Measurements from ENCODE around the gene NCBP2. TPM values are rescaled to one million over a fixed set of nuclear protein-coding genes. Genes with fewer than 3 reads are reported as not detected.

NCBP2 gene
- total and polyA plus RNA-seq, 2 experiments from 2014 or later, result 78.4 to 98.9 TPM

DNA sequence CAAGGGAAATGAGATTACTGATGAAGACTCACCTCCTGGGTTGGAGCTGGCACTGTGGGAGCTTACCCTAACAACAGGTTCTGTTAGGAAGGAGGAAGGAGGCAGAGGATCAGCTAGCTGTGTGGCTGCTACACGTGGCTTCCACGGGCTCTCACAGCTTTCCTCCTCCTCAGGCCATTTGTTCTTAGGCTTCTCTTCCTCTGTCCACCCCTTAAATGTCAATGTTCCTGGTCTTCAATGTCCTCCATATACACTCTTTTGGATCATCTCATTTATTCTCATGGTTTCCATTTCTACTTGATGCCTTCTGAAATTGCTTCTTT lies 21.3 kb upstream of the NCBP2 start (continued):
- TF ChIP-seq ZNF462 (CRISPR knock-in tag; IDR thresholded peaks at IDR 0.05) (no peak), STAT1 (IDR thresholded peaks at IDR 0.05; ENCODE audit: unreplicated experiment) (no peak), POLR2AphosphoS5 (IDR thresholded peaks at IDR 0.05; ENCODE audit: low read depth) (no peak), CREB1 (CRISPR knock-in tag; IDR thresholded peaks at IDR 0.05; ENCODE audit: low read depth) (no peak), NANOG (IDR thresholded peaks at IDR 0.05; ENCODE audit: borderline replicate concordance) (no peak)
- TF ChIP-seq, protein P1, sequence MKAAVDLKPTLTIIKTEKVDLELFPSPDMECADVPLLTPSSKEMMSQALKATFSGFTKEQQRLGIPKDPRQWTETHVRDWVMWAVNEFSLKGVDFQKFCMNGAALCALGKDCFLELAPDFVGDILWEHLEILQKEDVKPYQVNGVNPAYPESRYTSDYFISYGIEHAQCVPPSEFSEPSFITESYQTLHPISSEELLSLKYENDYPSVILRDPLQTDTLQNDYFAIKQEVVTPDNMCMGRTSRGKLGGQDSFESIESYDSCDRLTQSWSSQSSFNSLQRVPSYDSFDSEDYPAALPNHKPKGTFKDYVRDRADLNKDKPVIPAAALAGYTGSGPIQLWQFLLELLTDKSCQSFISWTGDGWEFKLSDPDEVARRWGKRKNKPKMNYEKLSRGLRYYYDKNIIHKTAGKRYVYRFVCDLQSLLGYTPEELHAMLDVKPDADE (IDR thresholded peaks at IDR 0.05), result no peak

DNA sequence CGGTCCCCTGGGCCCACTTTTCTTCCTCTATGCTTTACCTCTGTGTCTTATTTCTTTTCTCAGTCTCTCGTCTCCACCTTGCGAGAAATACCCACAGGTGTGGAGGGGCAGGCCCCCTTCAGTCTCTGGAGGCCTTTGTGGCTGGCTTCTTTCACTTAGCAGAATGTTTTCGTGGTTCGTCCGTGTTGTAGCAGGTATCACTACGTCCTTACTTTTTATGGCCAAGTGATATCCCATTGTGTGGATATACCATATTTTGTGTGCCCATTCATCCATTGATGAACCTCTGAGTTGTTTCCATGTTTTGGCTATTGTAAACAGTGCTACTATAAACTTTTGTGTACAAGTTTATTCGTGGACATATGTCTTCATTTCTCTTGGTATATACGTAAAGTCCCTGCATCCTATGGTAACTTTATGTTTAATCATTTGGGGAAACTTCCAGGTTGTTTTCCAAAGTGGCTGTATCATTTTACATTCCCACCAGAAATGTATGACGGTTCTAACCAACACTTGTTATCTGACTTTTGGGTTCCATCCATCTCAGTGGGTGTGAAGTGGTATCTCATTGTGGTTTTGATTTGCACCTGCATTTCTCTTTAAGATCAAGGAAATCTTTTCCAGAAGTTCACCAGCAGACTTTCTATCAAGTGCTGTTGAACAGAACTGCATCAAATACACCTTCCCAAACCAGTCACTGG lies 20.8 kb upstream of the NCBP2 start:
- H4K20me1 ChIP-seq (replicated peaks; ENCODE audit: insufficient read depth), result no peaks in the 10 kb centered on the region
- no peak for ATAC-seq
- H3K27me3 Mint-ChIP-seq (ENCODE audit: insufficient read depth, low read depth, poor library complexity), result peaks cover 39% of the 10 kb centered on the region
- H3K4me1 ChIP-seq (ENCODE audit: insufficient read depth), result no peaks in the 10 kb centered on the region; the same call in 1 of the 2 replicates
- H3K79me2 ChIP-seq (replicated peaks; ENCODE audit: insufficient read depth), result no peaks in the 10 kb centered on the region
- H3K4me2 ChIP-seq, result no peak overlapping the region
- no peak overlapping the region for H2AFZ ChIP-seq
- H3K4me3 ChIP-seq, result no peak overlapping the region
- no peak overlapping the region for H3K27ac ChIP-seq (ENCODE audit: low read depth)
- 0 out of 2 replicates have a peak, but pooled peaks cover 6% of the 10 kb centered on the region for H3F3A ChIP-seq (replicated peaks; ENCODE audit: low read depth)
- no peaks in the 10 kb centered on the region for H3K9me2 ChIP-seq (ENCODE audit: insufficient read depth)
- H3K36me3 Mint-ChIP-seq (ENCODE audit: low read depth), result no peaks in the 10 kb centered on the region; the same call in 2 of the 3 replicates
- no peaks in the 10 kb centered on the region for H3K36me3 ChIP-seq (ENCODE audit: insufficient read depth)
- no peak overlapping the region for H3K27ac Mint-ChIP-seq
- H3K4me1 Mint-ChIP-seq, result peaks cover 8% of the 10 kb centered on the region; the same call in 2 of the 3 replicates
- H3K4me3 Mint-ChIP-seq, result no peak overlapping the region
- peaks cover 44% of the 10 kb centered on the region for H3K27me3 ChIP-seq (ENCODE audit: insufficient read depth)
- DNase-seq (ENCODE audit: low spot score), result no peak
- H3K9me3 Mint-ChIP-seq, result no peaks in the 10 kb centered on the region
- no peak for TF ChIP-seq EZH2 (IDR thresholded peaks at IDR 0.05; ENCODE audit: low read depth, unreplicated experiment)
- no peak for TF ChIP-seq STAT1 (IDR thresholded peaks at IDR 0.05; ENCODE audit: unreplicated experiment)
- TF ChIP-seq, protein P1 (IDR thresholded peaks at IDR 0.05), result no peak
- no peak for TF ChIP-seq JUNB (IDR thresholded peaks at IDR 0.05; ENCODE audit: unreplicated experiment)
- no peak for TF ChIP-seq CTCF (conservative IDR thresholded peaks at IDR 0.05; ENCODE audit: low read depth in 2 of 2)
- TF ChIP-seq, protein P2, sequence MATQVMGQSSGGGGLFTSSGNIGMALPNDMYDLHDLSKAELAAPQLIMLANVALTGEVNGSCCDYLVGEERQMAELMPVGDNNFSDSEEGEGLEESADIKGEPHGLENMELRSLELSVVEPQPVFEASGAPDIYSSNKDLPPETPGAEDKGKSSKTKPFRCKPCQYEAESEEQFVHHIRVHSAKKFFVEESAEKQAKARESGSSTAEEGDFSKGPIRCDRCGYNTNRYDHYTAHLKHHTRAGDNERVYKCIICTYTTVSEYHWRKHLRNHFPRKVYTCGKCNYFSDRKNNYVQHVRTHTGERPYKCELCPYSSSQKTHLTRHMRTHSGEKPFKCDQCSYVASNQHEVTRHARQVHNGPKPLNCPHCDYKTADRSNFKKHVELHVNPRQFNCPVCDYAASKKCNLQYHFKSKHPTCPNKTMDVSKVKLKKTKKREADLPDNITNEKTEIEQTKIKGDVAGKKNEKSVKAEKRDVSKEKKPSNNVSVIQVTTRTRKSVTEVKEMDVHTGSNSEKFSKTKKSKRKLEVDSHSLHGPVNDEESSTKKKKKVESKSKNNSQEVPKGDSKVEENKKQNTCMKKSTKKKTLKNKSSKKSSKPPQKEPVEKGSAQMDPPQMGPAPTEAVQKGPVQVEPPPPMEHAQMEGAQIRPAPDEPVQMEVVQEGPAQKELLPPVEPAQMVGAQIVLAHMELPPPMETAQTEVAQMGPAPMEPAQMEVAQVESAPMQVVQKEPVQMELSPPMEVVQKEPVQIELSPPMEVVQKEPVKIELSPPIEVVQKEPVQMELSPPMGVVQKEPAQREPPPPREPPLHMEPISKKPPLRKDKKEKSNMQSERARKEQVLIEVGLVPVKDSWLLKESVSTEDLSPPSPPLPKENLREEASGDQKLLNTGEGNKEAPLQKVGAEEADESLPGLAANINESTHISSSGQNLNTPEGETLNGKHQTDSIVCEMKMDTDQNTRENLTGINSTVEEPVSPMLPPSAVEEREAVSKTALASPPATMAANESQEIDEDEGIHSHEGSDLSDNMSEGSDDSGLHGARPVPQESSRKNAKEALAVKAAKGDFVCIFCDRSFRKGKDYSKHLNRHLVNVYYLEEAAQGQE (IDR thresholded peaks at IDR 0.05; ENCODE audit: unreplicated experiment), result no peak
- no peak for TF ChIP-seq ZNF114 (CRISPR knock-in tag; IDR thresholded peaks at IDR 0.05)

Data from GM23338 (cell line).